Renal cortex interstitium (tissue), 11 donors: ENCODE data around the gene C2CD4D. TPM values are rescaled to one million over a fixed set of nuclear protein-coding genes. Genes with fewer than 3 reads are reported as not detected.

ENCODE experiments used
- DNase-seq, 11 donors: peaks; one replicate each; pipeline ENCODE4 v3.0.0-alpha.2; 2013; ENCODE audit warnings: low read depth in 9 of 11, low spot score in 4 of 11; ENCODE audit errors: extremely low read depth in 1 of 11
- polyA plus RNA-seq, 3 donors: library from polyadenylated mRNA; unstranded; fragments of 120-200 nt; gene quantifications; one replicate each; pipeline ENCODE4 v1.2.1, GENCODE V29; 2013; ENCODE audit not compliant: insufficient read length in 3 of 3

Gene C2CD4D
- polyA plus RNA-seq, 3 donors: 0.19 to 0.36 TPM; not detected in 1

DNA sequence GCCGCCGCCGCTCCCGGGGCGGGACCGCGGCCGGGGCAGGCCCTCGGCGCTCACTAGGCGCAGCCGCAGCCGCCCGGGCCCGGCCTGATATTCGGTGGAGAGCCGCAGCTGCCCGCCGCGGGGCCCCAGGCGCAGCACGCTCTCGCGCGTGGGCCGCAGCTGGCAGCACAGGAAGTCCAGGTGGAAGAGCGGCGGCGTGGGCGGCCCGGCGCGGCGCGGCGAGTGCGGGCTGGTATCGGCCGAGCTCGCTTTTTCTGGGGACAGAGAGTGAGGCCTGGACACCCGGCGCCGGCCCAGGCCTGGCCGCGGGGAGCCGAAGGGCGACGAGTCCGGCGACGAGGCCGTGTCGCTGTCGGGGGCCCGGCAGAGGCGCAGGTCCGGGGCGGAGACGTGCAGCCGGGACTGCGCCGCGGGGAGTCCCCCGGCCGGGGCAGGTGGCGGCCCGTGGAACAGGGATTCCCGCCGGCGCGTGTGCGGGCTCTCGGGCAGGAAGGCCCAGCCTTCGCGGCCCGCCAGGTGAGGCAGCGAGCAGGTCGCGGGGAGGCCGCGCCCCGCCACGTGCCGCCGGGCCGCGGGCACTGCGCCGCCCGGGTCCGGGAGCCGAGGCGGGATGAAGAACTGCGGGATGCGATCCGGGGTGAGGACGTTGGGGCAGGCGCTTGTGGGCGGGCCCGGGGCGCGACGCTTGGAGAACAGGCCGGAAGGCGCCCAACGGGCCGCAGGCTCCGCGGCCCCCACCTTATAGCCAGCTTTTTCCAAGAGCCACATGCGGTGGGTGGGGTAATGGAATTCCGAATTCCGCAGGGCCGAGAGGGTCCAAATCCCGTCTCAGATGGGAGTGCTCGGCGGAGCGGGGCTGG is 1.2 kb downstream of the C2CD4D start:
- no peak for DNase-seq

DNA sequence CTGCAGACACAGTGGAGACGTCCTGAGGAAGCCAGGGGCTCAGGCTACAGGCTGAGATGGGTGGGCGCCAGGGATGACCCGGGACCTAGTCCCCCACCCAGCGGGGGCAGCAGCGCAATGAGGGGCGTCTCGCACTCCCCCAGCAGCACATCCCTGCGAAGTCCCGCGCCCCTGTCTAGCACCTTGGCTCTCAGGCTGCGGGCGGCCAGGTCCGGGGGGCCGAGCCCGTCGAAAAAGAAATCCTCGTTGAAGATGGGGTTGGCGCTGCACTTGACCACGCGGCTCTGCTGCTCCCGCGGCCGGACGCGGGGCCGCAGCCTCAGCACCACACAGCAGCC is 1.8 kb downstream of the C2CD4D start:
- no peak for DNase-seq

DNA sequence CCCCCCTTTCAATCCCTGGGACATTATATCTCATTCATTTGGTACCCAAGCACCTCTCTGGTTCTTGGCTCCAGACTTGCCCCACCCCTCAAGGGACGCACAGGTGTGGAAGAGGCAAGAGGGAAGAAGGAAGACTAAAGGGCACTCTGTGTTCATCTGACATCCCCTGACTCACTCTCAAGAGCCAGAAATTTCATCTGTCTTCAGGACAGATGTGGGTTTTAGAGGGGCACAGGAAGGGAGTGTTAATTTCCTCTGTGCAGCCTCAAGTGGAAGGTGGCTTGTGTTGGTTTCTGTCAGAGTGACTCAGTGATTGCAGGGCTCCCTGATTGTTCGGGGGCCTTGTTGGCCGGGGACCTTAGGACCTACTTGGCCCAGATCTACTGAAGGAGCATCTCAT is 2.4 kb downstream of the C2CD4D start:
- DNase-seq: no peak

DNA sequence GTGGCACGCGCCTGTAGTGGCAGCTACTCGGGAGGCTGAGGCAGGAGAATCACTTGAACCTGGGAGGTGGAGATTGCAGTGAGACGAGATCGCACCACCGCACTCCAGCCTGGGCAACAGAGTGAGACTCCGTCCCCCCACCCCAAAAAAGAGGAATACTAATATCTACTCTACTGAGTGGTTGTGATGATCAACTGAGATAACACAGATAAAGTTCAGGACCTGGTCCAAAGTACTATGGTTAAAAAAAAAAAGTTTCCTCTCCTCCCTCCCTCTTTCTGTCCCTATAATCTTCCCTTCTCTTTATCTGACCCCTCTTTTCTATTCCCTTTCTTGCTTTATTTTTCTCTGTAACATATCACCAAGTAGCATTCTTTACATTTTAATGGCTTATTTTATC is 4.0 kb downstream of the C2CD4D start:
- no peak for DNase-seq

DNA sequence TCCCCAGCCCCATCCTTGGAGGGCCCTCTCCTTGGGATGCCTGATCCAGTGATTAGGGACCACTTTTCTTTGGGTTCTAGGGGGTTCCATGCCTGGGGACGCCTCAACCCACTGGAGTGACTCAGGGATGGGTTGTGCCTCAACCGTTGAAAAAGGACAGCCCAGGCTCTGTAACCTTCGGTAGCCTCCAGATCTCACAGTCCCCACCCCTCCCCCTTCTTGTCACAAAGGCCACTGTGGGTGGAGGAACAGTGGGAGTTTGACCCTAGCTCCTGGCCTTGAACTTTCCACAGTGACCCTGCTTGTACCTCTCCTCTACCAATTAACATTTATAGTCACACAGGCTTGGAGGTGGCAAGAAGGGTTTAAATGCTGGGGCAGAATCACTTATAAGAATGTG is 5.4 kb downstream of the C2CD4D start:
- no peak for DNase-seq

DNA sequence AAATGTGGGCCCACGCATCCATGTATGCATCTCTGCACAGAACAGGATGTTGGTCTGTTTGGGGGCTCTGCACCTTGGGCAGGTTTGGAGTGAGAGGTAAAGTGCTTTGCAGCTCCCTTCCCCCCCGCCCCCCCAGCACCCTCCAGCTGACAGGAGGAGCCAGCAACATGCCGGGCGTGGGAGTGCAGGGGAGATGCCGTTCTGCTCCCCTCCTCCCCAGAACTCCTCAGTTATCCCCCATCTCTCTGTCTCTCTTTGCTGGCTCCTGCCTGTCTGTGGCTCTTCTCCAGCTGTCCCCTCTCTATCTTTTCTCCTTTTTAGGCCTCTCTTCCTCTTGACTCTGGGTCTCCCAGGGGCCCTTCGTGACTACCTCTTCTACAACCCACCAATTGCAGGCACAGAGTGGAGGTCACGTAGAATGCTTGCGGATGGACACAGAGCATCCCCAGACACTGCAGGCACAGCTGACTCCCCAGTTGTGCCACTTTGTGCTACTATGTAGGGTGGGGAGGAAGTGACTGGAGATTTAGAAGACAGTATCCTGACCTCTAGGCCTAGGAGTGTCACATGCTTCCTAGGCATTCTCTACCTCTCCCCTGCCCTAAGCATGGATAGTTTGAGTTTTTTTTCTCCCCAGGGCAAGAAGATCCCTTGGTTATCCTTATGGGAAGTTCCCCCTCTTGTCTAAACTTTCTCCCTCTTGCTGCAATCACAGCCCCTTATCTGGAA is 6.3 kb downstream of the C2CD4D start:
- no peak for DNase-seq

DNA sequence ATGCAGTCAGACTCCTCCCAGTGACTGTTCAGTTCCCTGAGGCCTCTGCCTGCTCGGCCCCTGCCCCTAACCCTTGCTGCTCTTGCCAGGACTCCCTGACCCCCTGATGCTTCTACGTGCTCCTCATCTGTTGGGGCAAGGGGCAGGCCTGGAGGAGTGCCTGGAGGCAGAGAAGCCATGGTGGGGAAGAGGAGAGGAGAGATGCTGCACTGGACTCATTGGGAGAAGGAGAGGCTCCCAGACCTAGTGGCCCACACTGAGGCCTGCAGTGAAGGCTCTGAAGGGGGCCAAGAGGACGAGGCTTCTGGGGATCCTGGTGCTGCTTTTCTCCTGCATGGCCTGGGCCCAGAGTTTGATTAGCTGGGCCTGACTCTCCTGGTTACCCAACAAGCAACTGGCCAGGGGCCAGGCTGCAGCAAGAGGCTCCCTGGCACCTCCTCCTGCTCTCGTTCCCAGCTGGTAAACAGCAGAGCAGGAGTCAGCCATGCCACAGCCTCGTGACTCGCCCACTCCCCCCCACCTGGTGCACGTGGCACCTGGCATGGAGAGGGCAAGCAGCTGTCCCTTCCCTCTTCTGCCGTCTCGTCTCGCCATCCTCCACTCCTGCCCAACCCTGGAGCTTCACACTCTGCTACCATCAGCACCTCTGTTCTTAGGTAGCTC is 7.2 kb downstream of the C2CD4D start:
- DNase-seq: no peak

DNA sequence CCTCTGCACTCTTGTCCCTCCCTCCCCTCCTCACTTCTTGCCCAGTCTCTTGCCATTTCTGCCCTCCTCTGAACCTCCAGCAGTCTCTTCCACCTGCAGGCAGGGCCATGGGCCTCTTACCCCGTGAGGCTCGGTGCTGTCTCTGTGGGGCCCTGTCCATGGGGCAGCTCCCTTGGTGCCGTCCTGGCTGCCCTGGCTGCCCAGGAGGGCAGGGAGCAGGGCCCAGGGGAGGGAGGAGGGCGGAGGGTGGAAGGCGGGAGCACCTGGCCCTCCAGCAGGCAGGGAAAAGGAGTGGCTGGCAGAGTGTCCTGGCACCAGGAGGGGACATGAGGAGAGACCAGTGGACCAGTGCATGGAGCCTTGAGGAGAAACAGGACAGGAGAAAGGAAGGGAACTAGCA is 8.0 kb downstream of the C2CD4D start, which contains the start of gene RORC:
TSS of gene RORC (minus strand) at position 198 of the 400 bp plus-strand sequence. CDS start at position 160, 38 bp downstream.
- no peak for DNase-seq

DNA sequence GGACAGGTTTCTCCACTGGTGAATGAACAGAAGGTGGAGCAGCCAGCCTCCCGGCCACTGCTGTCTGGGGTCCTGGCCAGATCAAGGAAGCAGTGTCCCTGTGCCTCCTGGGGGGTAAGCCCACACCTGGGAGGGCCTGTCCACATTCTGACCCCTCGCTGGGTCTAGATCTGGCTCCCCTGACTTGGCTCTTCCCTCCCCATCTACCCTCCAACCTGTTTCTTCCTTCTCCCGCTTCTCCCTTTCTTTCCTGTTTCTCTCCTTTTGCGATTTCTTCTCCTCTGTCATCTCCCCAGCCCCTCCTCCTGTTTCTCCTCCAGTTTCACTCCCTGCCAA is 8.4 kb downstream of the C2CD4D start:
- DNase-seq: no peak

DNA sequence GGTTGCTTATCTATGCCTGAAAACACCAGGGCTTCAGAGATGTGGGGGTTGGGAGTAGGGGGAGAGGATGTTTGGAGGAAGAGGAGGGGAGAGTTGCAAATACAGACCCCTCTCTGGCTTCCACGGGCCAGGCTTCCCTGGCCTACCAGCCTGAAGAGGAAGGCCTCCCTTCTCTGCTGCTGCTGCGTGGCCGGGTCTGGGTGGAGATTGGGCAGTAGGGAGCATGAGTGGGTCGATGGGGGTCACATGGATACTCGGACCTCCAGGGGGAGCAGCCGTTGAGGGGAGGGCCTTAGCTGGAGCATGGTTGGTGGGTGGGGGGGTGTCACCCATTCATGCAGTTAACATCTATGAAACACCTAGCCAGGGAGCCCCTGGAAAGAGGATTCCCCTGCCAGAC is 9.6 kb downstream of the C2CD4D start:
- no peak for DNase-seq

DNA sequence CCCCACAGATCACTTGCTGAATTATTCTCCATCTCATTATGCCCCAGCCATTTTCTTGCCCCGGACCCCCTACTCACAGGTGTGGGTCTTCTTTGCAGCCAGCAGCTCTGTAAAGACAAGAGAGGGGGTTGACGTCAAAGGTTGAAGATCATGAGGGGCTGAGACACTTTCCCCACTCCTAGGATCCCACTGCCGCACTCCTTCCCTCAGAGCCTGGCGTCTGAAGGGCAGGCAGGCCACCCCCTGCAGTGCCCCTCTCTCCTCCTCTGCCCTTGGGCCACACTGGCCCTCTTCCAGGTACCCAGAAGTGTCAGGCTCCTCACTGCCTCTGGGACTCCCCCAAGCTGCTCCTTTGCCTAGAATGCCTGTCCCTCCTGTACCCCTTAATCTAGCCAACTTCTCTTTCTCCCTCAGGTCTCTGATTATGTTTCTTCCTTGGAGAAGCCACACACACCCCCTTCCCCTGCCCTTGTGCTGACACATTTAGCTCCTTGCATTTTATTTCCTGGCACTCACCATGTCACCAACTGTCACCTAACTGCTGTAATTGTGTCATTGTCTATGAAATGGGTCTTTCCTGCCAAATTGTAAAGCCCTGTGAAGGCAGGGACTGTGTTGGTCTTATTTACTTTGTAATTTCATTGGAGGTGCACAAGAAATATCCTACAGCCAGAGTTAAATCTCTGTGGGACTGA is 10.1 kb downstream of the C2CD4D start:
- no peak for DNase-seq

DNA sequence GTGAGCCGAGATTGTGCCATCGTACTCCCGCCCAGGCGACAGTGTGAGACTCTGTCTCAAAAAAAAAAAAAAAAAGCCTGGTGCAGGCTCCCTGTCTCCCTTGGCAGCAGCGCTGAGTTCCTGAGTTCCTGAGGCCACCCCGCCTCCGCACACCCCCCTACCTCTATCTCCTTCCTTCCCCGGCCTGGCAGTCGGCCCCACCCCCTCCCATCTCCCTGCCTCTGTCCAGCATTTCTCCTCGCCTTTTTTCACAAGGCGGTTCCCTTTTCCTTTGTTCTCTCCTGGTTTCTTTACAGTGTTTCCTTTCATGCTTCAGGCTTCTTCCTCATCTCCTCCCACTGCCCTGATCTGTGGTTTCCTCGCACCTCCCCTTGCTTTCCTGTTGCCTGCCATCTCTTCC is 10.7 kb downstream of the C2CD4D start:
- DNase-seq: peak in 5 of 11 donors; percentile 38 to 63 (median 57)

DNA sequence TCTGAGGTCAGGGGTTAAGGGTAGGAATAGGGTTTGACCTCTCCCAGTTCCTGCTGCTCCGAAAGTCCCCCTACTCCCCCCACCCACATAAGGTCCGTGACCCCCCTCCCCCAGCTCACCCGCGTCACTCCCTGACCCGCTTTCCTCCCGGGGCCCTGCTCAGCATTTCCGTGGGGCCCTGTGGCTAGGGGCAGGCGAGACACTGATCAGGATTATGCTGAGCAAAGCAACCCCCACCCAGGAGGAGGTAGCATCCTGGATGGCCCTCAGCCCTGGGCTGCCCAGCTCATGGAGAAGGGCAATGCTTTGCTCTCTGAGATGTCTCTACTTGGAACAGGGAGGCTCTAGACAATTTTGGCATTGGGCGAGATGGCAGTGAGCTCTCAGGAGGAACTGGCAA is 11.8 kb downstream of the C2CD4D start:
- no peak for DNase-seq

DNA sequence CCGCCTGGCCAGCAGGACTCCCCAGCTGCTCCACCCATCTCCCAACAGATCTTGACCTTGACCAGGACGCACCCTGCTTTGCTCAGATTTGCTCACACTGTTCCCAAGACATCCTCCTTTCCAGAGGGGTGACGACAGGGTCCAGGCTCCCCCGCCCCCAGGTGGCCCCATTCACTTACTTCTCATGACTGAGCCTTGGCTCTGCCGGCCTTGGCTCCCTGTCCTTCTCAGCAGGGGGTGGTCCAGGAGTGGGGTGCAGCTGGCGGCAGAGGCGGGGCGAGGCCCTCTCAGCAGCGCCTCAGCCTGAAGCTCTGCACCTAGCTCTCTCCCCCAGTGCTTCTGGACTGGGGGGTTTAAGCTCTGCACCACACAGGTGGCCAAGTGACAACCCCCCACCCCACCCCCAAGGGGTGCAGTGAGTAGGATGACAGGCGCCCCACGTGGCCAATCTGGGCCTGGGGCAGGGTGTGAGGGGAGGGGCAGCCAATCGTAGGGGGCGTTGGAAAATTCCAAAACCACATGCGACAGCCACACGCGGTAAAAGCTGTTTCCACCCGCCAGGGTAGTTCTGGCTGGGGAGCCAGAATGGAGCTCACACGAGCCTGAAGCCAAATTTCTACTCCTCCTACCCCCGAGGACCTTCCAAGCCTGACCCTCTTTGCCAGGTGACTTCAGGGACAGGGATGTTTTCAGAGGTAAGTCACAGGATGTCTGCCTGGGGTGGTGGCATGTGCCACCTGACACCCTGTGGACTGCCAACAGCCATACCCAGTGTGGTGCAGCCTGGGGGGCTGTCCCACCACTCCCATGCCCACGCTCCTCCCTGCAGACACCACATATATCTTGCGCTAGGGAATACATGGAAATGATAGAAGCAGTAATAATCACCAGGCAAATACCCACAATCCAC is 13.6 kb downstream of the C2CD4D start:
- no peak for DNase-seq

DNA sequence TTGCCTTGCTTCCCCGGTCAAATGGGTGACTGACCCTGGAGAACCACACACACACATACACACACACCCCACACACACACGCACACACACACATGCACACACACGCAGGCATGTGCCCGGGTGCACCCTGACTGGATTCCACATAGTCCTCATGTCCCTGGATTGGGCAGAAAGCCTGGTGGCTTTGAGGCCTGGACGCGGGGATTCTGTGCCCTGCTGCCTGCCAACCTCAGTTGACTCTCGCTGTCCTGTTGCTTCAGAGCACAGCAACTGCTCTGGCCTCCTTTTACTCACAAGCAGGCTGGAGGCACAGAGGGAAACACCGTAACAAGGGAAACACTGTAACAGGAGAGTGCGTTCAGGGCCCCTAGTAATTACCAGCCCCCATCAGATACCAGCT is 14.4 kb downstream of the C2CD4D start:
- no peak for DNase-seq

DNA sequence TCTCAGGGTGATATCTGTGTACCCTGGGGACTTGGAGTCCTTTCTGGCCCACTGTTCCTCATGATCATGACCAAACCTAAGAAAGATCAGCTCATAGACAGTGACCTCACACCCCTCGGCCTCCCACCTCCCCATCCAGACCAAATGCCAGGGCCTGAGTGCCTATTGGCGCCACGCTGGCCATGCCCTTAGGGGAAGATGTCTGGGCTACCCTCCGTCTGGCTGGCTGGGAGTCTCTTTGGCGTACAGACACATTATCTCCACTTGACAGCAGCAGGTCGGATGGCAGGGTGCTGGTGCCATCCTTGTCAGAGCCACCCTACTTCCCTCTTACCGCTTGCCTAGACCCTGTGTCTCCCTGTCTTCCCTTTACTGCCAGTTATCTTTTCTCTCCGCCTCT is 16.4 kb downstream of the C2CD4D start:
- DNase-seq: no peak

DNA sequence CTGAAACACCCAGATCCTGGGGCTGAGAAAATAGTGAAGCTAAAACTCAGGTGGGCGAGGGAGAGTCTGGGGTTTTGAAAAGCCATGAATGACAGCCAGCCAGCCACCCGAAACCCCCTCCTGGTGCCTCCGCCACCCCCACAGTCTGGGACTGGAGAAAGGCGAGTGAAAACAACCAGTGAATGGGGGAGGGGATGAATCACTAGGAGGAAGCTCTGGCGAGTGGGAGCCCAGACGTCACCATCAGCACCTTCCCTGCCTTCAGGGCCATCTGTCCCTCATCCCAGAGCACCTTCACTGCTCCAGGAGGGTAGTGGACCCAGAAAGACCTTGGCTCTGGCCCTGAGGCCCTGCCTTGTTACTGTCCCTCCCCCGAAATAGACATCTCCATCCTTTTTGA is 17.2 kb downstream of the C2CD4D start:
- peak in 1 of 11 donors; percentile 26 for DNase-seq

DNA sequence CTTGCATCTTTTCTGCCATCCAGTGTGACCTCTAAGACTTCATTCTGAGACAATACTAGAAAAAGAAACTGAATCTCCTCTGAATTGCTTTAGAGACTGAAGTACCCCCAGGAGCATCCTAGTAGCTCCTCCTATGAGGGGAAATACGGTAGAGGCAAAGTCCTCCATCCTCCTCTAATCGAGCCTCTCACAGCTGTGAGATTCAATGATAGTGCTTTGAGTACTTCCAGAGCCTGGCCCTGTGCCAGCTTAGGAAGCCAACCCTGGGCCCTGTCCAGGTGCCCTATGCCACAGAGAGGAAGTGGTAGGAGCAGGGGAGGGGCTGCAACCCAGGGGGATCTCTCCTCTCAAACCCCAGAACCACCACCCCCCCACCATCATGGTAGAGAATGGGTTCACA is 18.7 kb downstream of the C2CD4D start:
- no peak for DNase-seq
